MM.1S (cell line): ENCODE data around the gene SPRR1B.

ENCODE experiments used
- DNase-seq: peaks from one replicate; pipeline ENCODE4 v3.0.0-alpha.2; 2015
- H2AFZ ChIP-seq: fragments of 300-600 bp; sonication (generic); 2 replicates; pipeline ENCODE4 v1.6.0; 2016; ENCODE audit warnings: antibody characterized with exemption, low read length
- H3F3A ChIP-seq: fragments of 300-600 bp; sonication (generic); 2 replicates; pipeline ENCODE4 v1.6.1; 2016; ENCODE audit warnings: mild to moderate bottlenecking, antibody characterized with exemption, low read length, moderate library complexity, mixed read lengths; ENCODE audit not compliant: insufficient read depth
- H3K27ac ChIP-seq: fragments of 300-600 bp; sonication (generic); 2 replicates; pipeline ENCODE4 v1.5.1; 2016; ENCODE audit warnings: mild to moderate bottlenecking, low read length
- H3K27me3 ChIP-seq: fragments of 300-600 bp; sonication (generic); replicated peaks from 2 replicates; pipeline ENCODE4 v1.6.0; 2016; ENCODE audit warnings: low read length; ENCODE audit not compliant: insufficient read depth
- H3K36me3 ChIP-seq: fragments of 300-600 bp; sonication (generic); replicated peaks from 2 replicates; pipeline ENCODE4 v1.6.1; 2016; ENCODE audit warnings: mild to moderate bottlenecking, low read length, mixed read lengths; ENCODE audit not compliant: insufficient read depth
- H3K4me1 ChIP-seq: fragments of 300-600 bp; sonication (generic); 2 replicates; pipeline ENCODE4 v1.6.1; 2016; ENCODE audit warnings: low read length, mixed read lengths
- H3K4me2 ChIP-seq: fragments of 300-600 bp; sonication (generic); 2 replicates; pipeline ENCODE4 v1.6.0; 2016; ENCODE audit warnings: low read depth, low read length
- H3K4me3 ChIP-seq: fragments of 300-600 bp; sonication (generic); 2 replicates; pipeline ENCODE4 v1.5.1; 2016; ENCODE audit warnings: low read length, mixed read lengths
- H3K79me2 ChIP-seq: fragments of 300-600 bp; sonication (generic); 2 replicates; pipeline ENCODE4 v1.6.1; 2016; ENCODE audit warnings: mixed run types, low read length, mixed read lengths
- H3K9ac ChIP-seq: fragments of 300-600 bp; sonication (generic); 2 replicates; pipeline ENCODE4 v1.6.1; 2016; ENCODE audit warnings: low read length, mixed read lengths
- H3K9me2 ChIP-seq: fragments of 300-600 bp; sonication (generic); replicated peaks from 2 replicates; pipeline ENCODE4 v1.6.1; 2016; ENCODE audit warnings: mild to moderate bottlenecking, low read length, mixed read lengths; ENCODE audit not compliant: insufficient read depth
- H3K9me3 ChIP-seq: fragments of 300-600 bp; sonication (generic); replicated peaks from 2 replicates; pipeline ENCODE4 v1.6.1; 2016; ENCODE audit warnings: mild to moderate bottlenecking, low read length, mixed read lengths; ENCODE audit not compliant: insufficient read depth
- H4K20me1 ChIP-seq: fragments of 300-600 bp; sonication (generic); 2 replicates; pipeline ENCODE4 v1.6.1; 2016; ENCODE audit warnings: mild to moderate bottlenecking, low read length, moderate library complexity, mixed read lengths; ENCODE audit not compliant: insufficient read depth
- EZH2 ChIP-seq: fragments of 300-600 bp; sonication (generic); optimal IDR thresholded peaks from 2 replicates; pipeline ENCODE3; 2017; ENCODE audit warnings: low read depth, mild to moderate bottlenecking, antibody characterized with exemption, low read length, mixed read lengths
- EZH2phosphoT487 ChIP-seq: fragments of 300-600 bp; sonication (generic); IDR thresholded peaks from 2 replicates; pipeline ENCODE4 v1.6.1; 2018; ENCODE audit warnings: antibody characterized with exemption, low read length
- TF ChIP-seq, protein P1 (sequence below): fragments of 300-600 bp; sonication (generic); IDR thresholded peaks from 2 replicates; pipeline ENCODE4 v1.5.1; 2016; ENCODE audit warnings: antibody characterized with exemption, low read length, mixed read lengths

Gene SPRR1B

DNA sequence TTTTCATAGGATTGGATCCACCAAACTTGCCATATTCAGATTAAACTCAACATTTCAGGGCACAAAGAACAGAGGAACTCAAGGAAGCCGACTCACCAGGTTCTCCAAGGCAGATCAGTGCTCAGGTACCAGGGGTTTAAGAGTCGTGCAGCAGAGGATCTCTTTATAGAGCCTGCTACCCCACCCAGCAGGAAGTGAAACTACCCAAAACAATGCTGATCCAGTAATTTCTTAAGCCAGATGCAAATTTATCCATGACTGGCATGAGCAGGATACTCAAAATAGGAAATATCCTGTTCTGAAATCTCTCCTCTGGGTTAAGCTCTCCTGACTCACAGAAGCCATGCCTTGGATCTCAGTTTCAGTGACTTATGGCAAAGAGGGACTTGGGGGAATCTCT lies 26.4 kb downstream of the SPRR1B start, which contains the start of gene SPRR2A:
SPRR2A (minus strand) TSS at position 138 of the 400 bp plus-strand sequence. CDS start 777 bp downstream, outside the sequence.
- H3K27ac ChIP-seq = no peak within 1 kb of the TSS

GRCh38 chr1:153058154-153058553 lies 27.2 kb downstream of the SPRR1B start:
- Histone ChIP-seq H3K9me2 (no peaks in the 10 kb centered on the region), H3K27me3 (no peaks in the 10 kb centered on the region), H2AFZ (no peak overlapping the region), H3K9me3 (no peaks in the 10 kb centered on the region), H3K4me1 (peaks cover 13% of the 10 kb centered on the region), H3F3A (no peaks in the 10 kb centered on the region), H3K4me2 (no peak overlapping the region), H3K79me2 (no peaks in the 10 kb centered on the region), H3K27ac (no peak overlapping the region), H3K36me3 (no peaks in the 10 kb centered on the region), H3K4me3 (no peak overlapping the region), H4K20me1 (no peaks in the 10 kb centered on the region), H3K9ac (no peak overlapping the region)
- DNase-seq = no peak
- no peak for TF ChIP-seq EZH2
- TF ChIP-seq, protein P1, sequence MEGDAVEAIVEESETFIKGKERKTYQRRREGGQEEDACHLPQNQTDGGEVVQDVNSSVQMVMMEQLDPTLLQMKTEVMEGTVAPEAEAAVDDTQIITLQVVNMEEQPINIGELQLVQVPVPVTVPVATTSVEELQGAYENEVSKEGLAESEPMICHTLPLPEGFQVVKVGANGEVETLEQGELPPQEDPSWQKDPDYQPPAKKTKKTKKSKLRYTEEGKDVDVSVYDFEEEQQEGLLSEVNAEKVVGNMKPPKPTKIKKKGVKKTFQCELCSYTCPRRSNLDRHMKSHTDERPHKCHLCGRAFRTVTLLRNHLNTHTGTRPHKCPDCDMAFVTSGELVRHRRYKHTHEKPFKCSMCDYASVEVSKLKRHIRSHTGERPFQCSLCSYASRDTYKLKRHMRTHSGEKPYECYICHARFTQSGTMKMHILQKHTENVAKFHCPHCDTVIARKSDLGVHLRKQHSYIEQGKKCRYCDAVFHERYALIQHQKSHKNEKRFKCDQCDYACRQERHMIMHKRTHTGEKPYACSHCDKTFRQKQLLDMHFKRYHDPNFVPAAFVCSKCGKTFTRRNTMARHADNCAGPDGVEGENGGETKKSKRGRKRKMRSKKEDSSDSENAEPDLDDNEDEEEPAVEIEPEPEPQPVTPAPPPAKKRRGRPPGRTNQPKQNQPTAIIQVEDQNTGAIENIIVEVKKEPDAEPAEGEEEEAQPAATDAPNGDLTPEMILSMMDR = peak; percentile 11; the same call in 1 of the 2 replicates

More for the DNA sequence above, 26.4 kb downstream of the SPRR1B start, which contains the start of gene SPRR2A:
- H3K36me3 ChIP-seq = no peaks in the 10 kb centered on the region
- H3K4me2 ChIP-seq = peak within 1 kb of the TSS; percentile 22
- no peak within 1 kb of the TSS for H2AFZ ChIP-seq
- DNase-seq = peak; percentile 56
- no peaks in the 10 kb centered on the region for H3K9me2 ChIP-seq
- no peak within 1 kb of the TSS for H3K4me3 ChIP-seq
- TF ChIP-seq EZH2phosphoT487 (no peak), EZH2 (no peak)
- TF ChIP-seq, protein P1 = no peak
- H3K9me3 ChIP-seq = no peaks in the 10 kb centered on the region
- no peaks in the 10 kb centered on the region for H3K27me3 ChIP-seq
- no peaks in the 10 kb centered on the region for H3F3A ChIP-seq
- H4K20me1 ChIP-seq = no peaks in the 10 kb centered on the region
- H3K9ac ChIP-seq = no peak within 1 kb of the TSS
- peaks cover 13% of the 10 kb centered on the region for H3K4me1 ChIP-seq
- H3K79me2 ChIP-seq = no peaks in the 10 kb centered on the region

DNA sequence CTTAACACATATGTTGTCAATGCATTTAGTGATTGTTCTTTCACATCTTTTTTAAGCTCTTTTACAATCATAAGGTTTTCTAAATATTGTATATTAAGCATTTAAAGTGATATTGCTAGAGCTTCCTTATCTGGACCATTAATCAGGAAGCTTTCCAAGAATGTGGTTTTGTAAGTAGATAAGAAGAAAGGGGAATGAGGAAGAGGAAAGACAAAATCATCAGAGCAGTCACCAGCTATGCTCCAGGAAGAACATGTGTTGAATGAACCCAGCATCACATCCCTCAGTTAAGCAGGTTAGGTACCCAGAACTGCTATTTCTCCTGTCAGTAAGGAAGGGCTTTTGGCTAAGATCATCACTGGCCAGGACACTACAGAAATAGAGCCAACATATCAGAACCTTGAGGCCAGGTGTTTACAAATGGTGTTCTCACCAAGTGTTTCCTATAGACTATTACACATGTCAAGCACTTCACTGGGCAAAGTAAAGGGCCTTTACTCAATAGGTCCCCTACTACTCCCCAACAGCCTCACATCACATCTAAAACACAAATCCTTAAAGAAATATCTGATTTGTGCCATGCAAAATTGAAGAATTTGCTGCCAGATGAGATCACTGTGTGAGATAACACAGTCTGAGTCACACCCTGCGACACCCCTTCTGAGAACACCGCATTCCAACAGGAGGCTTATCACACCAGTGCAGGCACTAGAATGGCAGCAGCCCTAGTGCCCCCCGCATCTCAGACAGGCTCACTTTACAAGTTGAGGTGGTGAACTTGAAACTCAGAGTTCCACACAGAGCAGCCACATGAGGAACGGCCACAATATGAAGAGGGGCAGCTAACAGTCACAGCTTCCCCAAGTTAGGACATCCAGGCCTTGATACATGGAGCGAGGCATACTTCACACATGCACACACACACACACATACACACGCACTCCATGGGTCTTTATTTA lies 28.1 kb downstream of the SPRR1B start:
- peaks cover 13% of the 10 kb centered on the region for H3K4me1 ChIP-seq
- TF ChIP-seq EZH2phosphoT487 (no peak), EZH2 (no peak)
- TF ChIP-seq, protein P1 = no peak
- no peaks in the 10 kb centered on the region for H3K27me3 ChIP-seq
- no peak overlapping the region for H3K4me3 ChIP-seq
- no peaks in the 10 kb centered on the region for H4K20me1 ChIP-seq
- no peak overlapping the region for H3K4me2 ChIP-seq
- no peak overlapping the region for H3K9ac ChIP-seq
- H3K9me3 ChIP-seq = no peaks in the 10 kb centered on the region
- H3K27ac ChIP-seq = no peak overlapping the region
- H3K79me2 ChIP-seq = no peaks in the 10 kb centered on the region
- no peak overlapping the region for H2AFZ ChIP-seq
- no peaks in the 10 kb centered on the region for H3K9me2 ChIP-seq
- no peaks in the 10 kb centered on the region for H3F3A ChIP-seq
- no peaks in the 10 kb centered on the region for H3K36me3 ChIP-seq
- DNase-seq = no peak
